Upper lobe of left lung (tissue), 4 donors: ENCODE measurements around the gene PRKCH.

Experiments used
- CTCF ChIP-seq, 6 experiments: fragments of 450-650 bp in 4 of 6; fragments of 200-600 bp in 2 of 6; sonication (generic) in 2 of 6; IDR thresholded peaks; one replicate each; pipeline ENCODE4 v1.5.1; 2016 to 2019; ENCODE audit warnings: antibody characterized with exemption in 6 of 6
- POLR2A ChIP-seq, 4 donors: fragments of 450-650 bp; IDR thresholded peaks; one replicate each; pipeline ENCODE4 v1.5.1; 2016 to 2017; ENCODE audit warnings: antibody characterized with exemption in 4 of 4, mild to moderate bottlenecking in 2 of 4
- POLR2AphosphoS5 ChIP-seq, 2 donors: sonication (generic); formaldehyde crosslinking; IDR thresholded peaks; one replicate each; pipeline ENCODE4 v1.5.1; 2017; ENCODE audit warnings: antibody characterized with exemption in 2 of 2

DNA sequence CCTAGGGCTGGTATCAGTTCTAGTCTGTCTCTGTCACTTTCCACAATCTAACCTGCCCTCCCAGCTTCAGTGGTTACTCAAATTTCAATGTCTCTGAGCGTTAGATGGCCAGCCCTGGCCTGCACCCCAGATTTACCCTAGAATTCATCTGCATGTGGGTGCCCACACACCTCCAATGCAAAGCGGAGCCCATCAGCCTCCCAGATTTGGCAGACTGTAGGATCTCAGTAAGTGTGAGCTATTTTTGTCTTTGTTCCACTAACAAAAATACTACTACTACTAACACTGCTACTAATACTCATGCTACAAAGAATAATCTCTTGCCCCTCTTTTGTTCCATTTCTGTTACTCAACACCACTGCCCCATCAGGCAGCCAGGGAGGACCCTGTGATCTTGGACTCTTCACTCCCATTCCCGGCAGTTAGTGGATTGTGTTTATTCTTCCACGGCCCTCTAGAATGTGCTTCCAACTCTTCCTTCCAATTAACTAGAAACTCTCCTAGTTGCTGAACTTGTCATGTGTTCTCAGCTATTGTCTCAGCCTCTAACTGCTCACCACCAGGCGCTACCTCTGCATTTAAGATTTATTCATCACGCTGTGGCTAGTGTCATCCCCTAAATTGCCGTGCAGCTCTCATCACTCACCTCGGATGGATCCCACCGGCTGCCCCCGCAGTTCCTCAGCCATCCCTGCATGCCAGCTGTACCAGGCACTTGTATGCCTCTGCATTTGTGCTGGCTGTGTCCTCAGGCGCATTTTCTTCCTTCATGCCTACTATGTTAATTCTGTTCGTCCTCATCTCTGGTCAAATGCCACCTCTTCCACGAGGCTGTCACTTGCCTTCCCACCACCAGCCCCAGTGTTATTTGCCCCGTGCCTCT lies 223.3 kb downstream of the PRKCH start:
- TF ChIP-seq CTCF (IDR thresholded peaks at IDR 0.05) (no peak), POLR2AphosphoS5 (IDR thresholded peaks at IDR 0.05) (no peak), POLR2A (IDR thresholded peaks at IDR 0.05) (no peak)
